GM21825 (cell line): Measurements from ENCODE around the gene MDN1.

Source experiments
- ATAC-seq: cut with Tn5 transposase; IDR thresholded peaks from one replicate; pipeline ENCODE4 v1.9.1; 2021; ENCODE audit warnings: mild to moderate bottlenecking, moderate library complexity; ENCODE audit not compliant: unreplicated experiment

MDN1 gene

DNA sequence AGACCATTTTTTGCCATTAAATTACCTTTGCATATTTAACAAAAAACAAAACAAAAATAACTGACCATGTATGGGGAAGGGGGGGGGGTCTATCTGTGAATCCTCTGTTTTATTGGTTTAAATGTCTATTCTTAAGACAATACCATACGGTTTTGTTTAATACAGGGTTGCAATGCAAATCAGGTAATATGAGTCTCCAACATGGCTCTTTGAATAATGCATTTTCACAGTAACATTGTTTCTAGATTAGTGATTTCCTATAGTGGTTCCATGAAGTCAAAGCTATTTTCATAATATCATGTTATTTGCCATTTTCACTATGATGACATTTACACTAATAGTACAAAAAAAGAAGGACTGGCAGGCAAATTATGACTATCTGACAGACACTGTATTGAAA is 116.3 kb downstream of the MDN1 start:
- ATAC-seq: no peak

GRCh38 chr6:89702349-89702748 is 117.2 kb downstream of the MDN1 start:
- ATAC-seq: no peak

GRCh38 chr6:89695667-89696066 is 123.9 kb downstream of the MDN1 start:
- no peak for ATAC-seq

- no peak for ATAC-seq
Measured at GRCh38 chr6:89694428-89694827, 125.2 kb downstream of the MDN1 start.

- no peak for ATAC-seq
Measured at GRCh38 chr6:89693207-89693606, 126.4 kb downstream of the MDN1 start.

DNA sequence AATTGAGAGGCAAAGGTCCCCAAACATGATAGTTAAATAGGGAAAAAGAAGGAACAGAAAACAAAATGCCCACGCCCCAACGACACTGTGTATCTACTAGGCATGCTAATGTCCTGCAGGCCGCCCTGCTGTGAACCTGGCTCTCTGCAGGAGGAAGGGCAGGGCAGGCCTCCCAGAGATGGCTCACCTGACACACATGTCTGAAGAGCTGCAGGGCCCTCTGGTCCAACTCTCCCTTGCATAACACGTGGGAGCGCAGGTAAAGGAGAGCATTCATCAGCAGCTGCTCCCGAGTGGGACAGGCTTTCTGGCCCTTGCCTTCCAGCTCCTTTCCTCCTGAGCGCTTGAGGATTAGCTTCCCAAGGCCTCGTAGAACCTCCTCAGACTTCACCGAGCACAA is 127.3 kb downstream of the MDN1 start:
- no peak for ATAC-seq

DNA sequence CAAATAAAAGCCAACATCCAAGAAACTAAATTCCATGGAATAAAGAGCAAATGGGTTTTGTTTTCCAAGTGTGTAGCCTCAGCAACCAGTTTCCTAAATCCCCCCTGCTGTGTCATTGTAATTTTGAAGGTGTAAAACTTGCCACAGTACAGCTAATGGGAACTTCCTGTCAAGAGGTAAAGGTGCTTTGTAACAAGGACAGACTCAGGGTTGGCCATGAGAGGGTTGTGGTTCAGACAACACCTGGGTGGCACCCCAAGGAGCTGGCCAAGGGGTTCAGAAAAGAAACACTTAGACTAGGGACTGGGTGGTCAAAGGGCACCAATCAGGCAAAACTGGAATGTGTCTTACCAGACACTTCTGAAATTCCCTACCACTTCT is 128.7 kb downstream of the MDN1 start:
- ATAC-seq: no peak

- ATAC-seq: no peak
Measured at GRCh38 chr6:89689732-89690131, 129.9 kb downstream of the MDN1 start.

- ATAC-seq: no peak
Measured at GRCh38 chr6:89688328-89688727, 131.3 kb downstream of the MDN1 start.

- ATAC-seq: no peak
Measured at GRCh38 chr6:89685311-89685710, 134.3 kb downstream of the MDN1 start.

DNA sequence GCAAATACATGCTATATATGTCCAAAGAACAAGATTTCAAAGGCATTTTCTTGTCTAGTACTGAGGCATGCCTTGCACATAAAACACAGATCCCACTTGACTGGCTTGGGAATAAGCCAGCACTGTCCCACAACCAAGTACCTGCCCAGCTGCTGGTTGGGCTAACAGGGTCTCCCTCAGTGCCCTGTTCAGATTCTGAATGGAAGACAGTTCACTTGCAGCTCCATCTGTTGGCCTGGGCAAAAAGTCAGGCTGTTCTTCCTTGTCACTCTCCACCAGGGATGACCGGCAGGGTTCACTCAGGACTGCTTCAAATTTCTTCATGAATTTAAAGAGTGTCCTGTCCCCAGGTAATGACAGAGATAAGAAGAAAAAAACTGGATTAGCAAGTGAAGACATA is 136.6 kb downstream of the MDN1 start:
- ATAC-seq: no peak

GRCh38 chr6:89681983-89682564 is 137.5 kb downstream of the MDN1 start:
- ATAC-seq: no peak

- no peak for ATAC-seq
Measured at GRCh38 chr6:89680551-89680950, 139.0 kb downstream of the MDN1 start.

DNA sequence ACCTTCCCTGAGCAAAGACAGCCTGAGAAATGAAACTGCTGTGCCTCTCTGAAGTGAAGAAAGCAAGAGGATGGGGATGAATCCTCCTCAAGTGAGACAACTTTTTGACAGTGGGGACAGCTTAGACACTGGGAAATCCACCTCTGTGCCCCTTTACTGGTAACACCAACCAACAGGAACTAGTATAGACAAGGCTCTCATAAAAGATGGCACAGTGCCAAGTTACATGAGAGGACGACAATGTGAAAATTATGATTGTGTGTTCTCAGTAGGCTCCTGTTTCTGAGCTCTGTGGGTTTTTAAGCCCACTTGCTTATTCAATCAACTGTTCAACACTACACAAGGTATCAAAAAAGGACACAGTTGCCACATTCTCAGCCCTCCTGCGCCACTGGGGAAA is 139.4 kb downstream of the MDN1 start:
- ATAC-seq: no peak

GRCh38 chr6:89679215-89680120 is 140.1 kb downstream of the MDN1 start:
- ATAC-seq: no peak

DNA sequence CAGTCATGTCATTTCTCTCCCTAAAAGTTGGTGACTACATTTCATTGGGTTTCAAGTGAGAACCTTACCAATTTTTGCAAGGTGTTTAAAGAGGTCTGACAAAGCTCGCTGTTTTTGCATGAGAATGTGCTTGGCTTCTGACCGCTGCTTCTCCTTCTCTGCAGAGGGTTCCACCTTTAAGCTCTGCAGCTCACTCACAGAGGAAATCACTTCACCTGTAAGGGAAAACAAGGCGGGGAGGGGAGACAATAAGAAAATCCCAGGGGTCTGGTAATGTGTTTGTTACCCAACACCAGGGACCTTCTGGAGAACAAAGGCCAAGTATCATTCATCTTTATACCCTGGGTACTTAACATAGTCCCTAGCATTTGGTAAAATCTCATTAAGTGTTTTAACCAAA is 141.1 kb downstream of the MDN1 start:
- ATAC-seq: no peak

DNA sequence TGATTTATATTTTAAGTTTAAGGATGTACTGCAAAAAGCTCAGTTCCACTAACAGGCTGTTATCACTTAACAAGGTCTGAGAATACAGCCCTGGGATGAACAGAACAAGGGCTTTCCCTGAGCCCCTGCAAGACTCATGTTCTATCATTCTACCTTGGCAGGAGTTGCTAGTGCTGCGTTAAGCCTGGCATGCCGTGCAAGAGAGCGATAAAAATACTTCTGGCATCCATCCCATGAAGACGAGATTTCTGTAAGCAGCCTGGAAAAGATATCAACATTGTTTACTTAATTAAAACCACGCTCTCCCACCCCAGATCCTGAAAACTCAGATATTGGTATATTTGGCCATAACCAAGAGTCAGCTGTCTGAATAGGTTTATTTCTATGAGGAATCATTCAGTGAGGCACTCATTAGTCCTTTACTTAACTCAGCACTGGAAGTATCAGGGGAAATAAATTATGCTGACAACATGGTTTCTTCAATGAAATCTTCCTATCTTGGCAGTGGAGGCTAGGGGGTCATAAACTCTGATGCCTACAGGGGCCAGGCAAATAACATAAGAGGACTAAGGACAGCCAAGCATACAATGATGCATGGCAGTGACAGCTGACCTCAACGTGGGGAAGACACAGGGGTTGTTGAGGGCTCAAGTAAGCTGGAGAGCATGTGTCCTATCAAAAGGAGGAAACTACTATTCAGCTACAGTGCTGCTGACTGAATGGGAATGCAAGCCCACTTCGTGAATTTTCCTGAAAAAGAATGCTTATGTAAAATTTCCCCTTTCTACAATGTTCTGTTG is 143.4 kb downstream of the MDN1 start:
- no peak for ATAC-seq

DNA sequence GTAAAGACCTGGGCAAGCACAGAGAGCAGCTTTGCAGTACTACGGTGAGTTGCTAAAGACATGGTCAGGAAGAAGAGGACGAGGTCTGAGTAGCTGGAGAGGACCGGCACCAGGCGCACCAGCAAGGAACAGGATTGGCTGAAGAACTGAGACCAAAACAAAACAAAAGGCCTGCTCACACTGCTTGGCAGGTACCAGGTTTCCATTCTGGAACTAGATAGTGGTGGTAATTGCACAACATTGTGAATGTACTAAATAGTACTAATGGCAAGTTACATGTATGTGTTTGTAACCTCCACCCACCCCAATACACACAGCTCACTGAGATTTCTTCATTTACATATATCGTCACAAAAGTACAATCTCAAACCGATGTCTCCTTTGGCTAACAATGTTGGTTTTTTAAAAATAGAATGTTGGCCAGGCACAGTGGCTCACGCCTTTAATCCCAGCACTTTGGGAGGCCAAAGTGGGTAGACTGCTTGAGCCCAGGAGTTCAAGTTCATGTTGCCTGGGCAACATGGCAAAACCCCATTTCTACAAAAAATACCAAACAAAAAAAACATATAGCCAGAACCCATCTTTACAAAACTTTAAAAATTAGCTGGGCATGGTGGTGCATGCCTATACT is 148.5 kb downstream of the MDN1 start:
- no peak for ATAC-seq

- ATAC-seq: no peak
Measured at GRCh38 chr6:89669002-89669401, 150.6 kb downstream of the MDN1 start.

GRCh38 chr6:89667872-89668556 is 151.6 kb downstream of the MDN1 start:
- no peak for ATAC-seq
